H1 (cell line): ENCODE results near the gene AGBL5. TPM values are rescaled to one million over a fixed set of nuclear protein-coding genes. Genes with fewer than 3 reads are reported as not detected.
A peak's percentile ranks its signal among the peaks of the same experiment; 100 is the strongest.

Experiments
- CTCF ChIA-PET: fragments of 300-600 bp; sonication (Branson Sonifier 250); formaldehyde crosslinking; loops from one replicate; lab custom pipeline; 2021; ENCODE audit not compliant: partially characterized antibody; lab: Charles Lee
- POLR2A ChIA-PET: fragments of 300-600 bp; sonication (Branson Sonifier 250); formaldehyde crosslinking; loops from one replicate; lab custom pipeline; 2021; ENCODE audit warnings: inconsistent platforms; ENCODE audit not compliant: partially characterized antibody; lab: Charles Lee
- DNase-seq, 2 experiments: peaks; one replicate each; pipeline versions ENCODE4 v3.0.0 to v3.0.0-alpha.2; 2010 to 2022; ENCODE audit warnings: low spot score in 2 of 2, low read depth in 1 of 2, mixed read lengths in 1 of 2
- FAIRE-seq: peaks from 2 replicates; lab custom pipeline; 2011; peaks lifted over from hg19 to GRCh38; lab: Jason Lieb, UNC
- H2AFZ ChIP-seq: 2 replicates; pipeline ENCODE4 v1.8.1; 2012; ENCODE audit warnings: low read length, inconsistent platforms
- H2AK5ac ChIP-seq: 2 replicates; pipeline ENCODE4 v1.6.1; 2013; ENCODE audit warnings: low read depth, low read length
- H2BK120ac ChIP-seq: replicated peaks from 2 replicates; pipeline ENCODE3; 2013; ENCODE audit warnings: low read depth, low read length, inconsistent platforms
- H2BK12ac ChIP-seq: 2 replicates; pipeline ENCODE4 v1.6.1; 2013; ENCODE audit warnings: low read depth, low read length
- H2BK15ac ChIP-seq: 2 replicates; pipeline ENCODE4 v1.6.1; 2013; ENCODE audit warnings: low read length
- H2BK20ac ChIP-seq: 2 replicates; pipeline ENCODE4 v1.6.1; 2013; ENCODE audit warnings: low read length
- H2BK5ac ChIP-seq: 2 replicates; pipeline ENCODE4 v1.6.1; 2013; ENCODE audit warnings: low read depth, low read length
- H3K14ac ChIP-seq: 2 replicates; pipeline ENCODE4 v1.6.1; 2013; ENCODE audit warnings: inconsistent platforms; ENCODE audit not compliant: insufficient read length
- H3K18ac ChIP-seq: 2 replicates; pipeline ENCODE4 v1.6.1; 2013; ENCODE audit warnings: low read length; ENCODE audit errors: extremely low read depth
- H3K23ac ChIP-seq: 2 replicates; pipeline ENCODE4 v1.6.1; 2013; ENCODE audit warnings: inconsistent platforms; ENCODE audit not compliant: insufficient read length
- H3K23me2 ChIP-seq: 2 replicates; pipeline ENCODE4 v1.6.1; 2013; ENCODE audit warnings: low read depth, low read length
- H3K27ac ChIP-seq: 2 replicates; pipeline ENCODE4 v1.6.1; 2011; ENCODE audit warnings: low read depth, low read length, inconsistent platforms
- H3K27me3 ChIP-seq, 4 experiments: replicated peaks in 1 of 4; 1 replicate in 1 of 4; 2 replicates in 3 of 4; pipeline versions ENCODE4 v1.6.1 to v1.8.1; 2011 to 2013; ENCODE audit warnings: low read length in 3 of 4, mild to moderate bottlenecking in 3 of 4, inconsistent platforms in 2 of 4, mixed read lengths in 2 of 4, moderate library complexity in 1 of 4; ENCODE audit not compliant: control insufficient read depth in 3 of 4, insufficient read depth in 3 of 4; ENCODE audit errors: extremely low read depth in 1 of 4
- H3K36me3 ChIP-seq, 4 experiments: 2 replicates each; pipeline versions ENCODE4 v1.6.1 to v1.8.1; 2011 to 2013; ENCODE audit warnings: mild to moderate bottlenecking in 4 of 4, low read length in 3 of 4, moderate library complexity in 2 of 4, control low read depth in 1 of 4, inconsistent platforms in 1 of 4; ENCODE audit not compliant: insufficient read depth in 4 of 4, control insufficient read depth in 2 of 4
- H3K4ac ChIP-seq: replicated peaks from 2 replicates; pipeline ENCODE3; 2013; ENCODE audit warnings: low read length, low read depth, mixed read lengths, inconsistent platforms; ENCODE audit not compliant: insufficient read length
- H3K4me1 ChIP-seq, 4 experiments: replicated peaks in 1 of 4; 1 replicate in 1 of 4; 2 replicates in 3 of 4; pipeline versions ENCODE4 v1.6.1 to v1.8.1; 2011 to 2013; ENCODE audit warnings: low read length in 3 of 4, inconsistent platforms in 2 of 4, mixed read lengths in 1 of 4; ENCODE audit not compliant: insufficient read depth in 4 of 4, control insufficient read depth in 3 of 4
- H3K4me2 ChIP-seq, 2 experiments: 2 replicates each; pipeline versions ENCODE4 v1.6.1 to v1.8.1; 2011 to 2013; ENCODE audit warnings: low read depth in 2 of 2, low read length in 2 of 2, control low read depth in 1 of 2, inconsistent platforms in 1 of 2, mild to moderate bottlenecking in 1 of 2; ENCODE audit not compliant: insufficient read depth in 1 of 2
- H3K4me3 ChIP-seq, 4 experiments: fragments of 200-600, 300-600 bp in 1 of 4; sonication (generic), shearing (Covaris generic), sonication (Bioruptor Twin) in 1 of 4; 2 replicates each; pipeline versions ENCODE4 v1.5.1 to v1.8.1; 2011 to 2016; ENCODE audit warnings: low read length in 4 of 4, low read depth in 3 of 4, control low read depth in 2 of 4, inconsistent platforms in 2 of 4, mild to moderate bottlenecking in 2 of 4, mixed read lengths in 1 of 4, moderate library complexity in 1 of 4; ENCODE audit not compliant: insufficient read depth in 2 of 4; ENCODE audit errors: extremely low read depth in 1 of 4
- H3K56ac ChIP-seq: replicated peaks from 2 replicates; pipeline ENCODE3; 2013; ENCODE audit warnings: low read depth, mild to moderate bottlenecking, mixed read lengths, low read length, inconsistent platforms; ENCODE audit not compliant: insufficient read length
- H3K79me1 ChIP-seq: 2 replicates; pipeline ENCODE4 v1.6.1; 2013; ENCODE audit warnings: low read depth, low read length, control low read depth
- H3K79me2 ChIP-seq, 2 experiments: 2 replicates each; pipeline versions ENCODE4 v1.6.1 to v1.8.1; 2012 to 2013; ENCODE audit warnings: low read length in 2 of 2, mild to moderate bottlenecking in 2 of 2, inconsistent platforms in 1 of 2; ENCODE audit not compliant: insufficient read depth in 2 of 2, control insufficient read depth in 1 of 2
- H3K9ac ChIP-seq, 4 experiments: replicated peaks in 1 of 4; 1 replicate in 1 of 4; 2 replicates in 3 of 4; pipeline versions ENCODE4 v1.6.1 to v1.8.1; 2011 to 2013; ENCODE audit warnings: low read depth in 3 of 4, low read length in 3 of 4, control low read depth in 2 of 4, mild to moderate bottlenecking in 2 of 4, moderate library complexity in 2 of 4, inconsistent platforms in 1 of 4; ENCODE audit errors: extremely low read depth in 1 of 4
- H3K9me3 ChIP-seq, 2 experiments: 2 replicates each; pipeline versions ENCODE4 v1.6.1 to v1.8.1; 2012 to 2013; ENCODE audit warnings: mild to moderate bottlenecking in 2 of 2, moderate library complexity in 2 of 2, control low read depth in 1 of 2, inconsistent platforms in 1 of 2, low read depth in 1 of 2, low read length in 1 of 2, mixed read lengths in 1 of 2; ENCODE audit not compliant: insufficient read depth in 2 of 2
- H4K20me1 ChIP-seq, 2 experiments: replicated peaks in 1 of 2; 2 replicates each; pipeline versions ENCODE3 to v1.8.1; 2011 to 2013; ENCODE audit warnings: inconsistent platforms in 2 of 2, low read length in 2 of 2, mild to moderate bottlenecking in 1 of 2; ENCODE audit not compliant: insufficient read depth in 2 of 2, control insufficient read depth in 1 of 2
- H4K5ac ChIP-seq: 2 replicates; pipeline ENCODE4 v1.6.1; 2013; ENCODE audit warnings: low read length, low read depth, mixed read lengths, inconsistent platforms; ENCODE audit not compliant: insufficient read length
- H4K8ac ChIP-seq: 2 replicates; pipeline ENCODE4 v1.8.0; 2013; ENCODE audit warnings: mild to moderate bottlenecking, moderate library complexity, low read length, inconsistent platforms; ENCODE audit not compliant: insufficient read depth; ENCODE audit errors: extremely low read depth
- H4K91ac ChIP-seq: replicated peaks from 2 replicates; pipeline ENCODE3; 2013; ENCODE audit warnings: low read length, mixed read lengths, inconsistent platforms; ENCODE audit not compliant: insufficient read length
- EP300 ChIP-seq, 2 experiments: IDR thresholded peaks; 1 replicate in 1 of 2; 2 replicates in 1 of 2; pipeline ENCODE4 v1.6.1; 2011 to 2012; ENCODE audit warnings: low read depth in 2 of 2, low read length in 2 of 2, mild to moderate bottlenecking in 2 of 2, borderline replicate concordance in 1 of 2, inconsistent platforms in 1 of 2, moderate library complexity in 1 of 2
- GABPA ChIP-seq: IDR thresholded peaks from 2 replicates; pipeline ENCODE4 v1.6.1; 2011; ENCODE audit warnings: mild to moderate bottlenecking, low read length, moderate library complexity, borderline replicate concordance; ENCODE audit not compliant: insufficient read depth
- NANOG ChIP-seq: IDR thresholded peaks from 2 replicates; pipeline ENCODE4 v1.6.1; 2011; ENCODE audit warnings: low read length, low read depth, mild to moderate bottlenecking, inconsistent platforms; ENCODE audit not compliant: insufficient read depth, poor library complexity, severe bottlenecking
- POLR2A ChIP-seq, 2 experiments: IDR thresholded peaks; 1 replicate in 1 of 2; 2 replicates in 1 of 2; pipeline ENCODE4 v1.6.1; 2011; ENCODE audit warnings: low read depth in 2 of 2, low read length in 2 of 2, mild to moderate bottlenecking in 2 of 2; ENCODE audit errors: control extremely low read depth in 1 of 2
- RAD21 ChIP-seq, 2 experiments: IDR thresholded peaks in 1 of 2; conservative IDR thresholded peaks in 1 of 2; 2 replicates each; pipeline ENCODE4 v1.6.1; 2011; ENCODE audit warnings: low read depth in 2 of 2, low read length in 2 of 2, improper control_type of control experiment in 1 of 2, inconsistent platforms in 1 of 2, mild to moderate bottlenecking in 1 of 2, moderate library complexity in 1 of 2
- WGBS, 2 experiments: shearing (Covaris generic) in 1 of 2; methylation state at CpG; one replicate each; pipeline versions ENCODE4 v1.1.6 to v1.1.7; 2013 to 2015; ENCODE audit warnings: low lambda C conversion rate in 2 of 2, mixed read lengths in 2 of 2, inconsistent platforms in 1 of 2, low coverage in 1 of 2, missing lambda C conversion rate in 1 of 2; ENCODE audit not compliant: insufficient replicate concordance in 2 of 2, insufficient coverage in 1 of 2, insufficient read length in 1 of 2; ENCODE audit errors: extremely low coverage in 1 of 2, missing lambda C conversion rate in 1 of 2; 5-methylcytosine and 5-hydroxymethylcytosine counted together
- polyA plus RNA-seq, 7 experiments: library from polyadenylated mRNA; depleted of rRNA in 3 of 7; stranded (reverse) in 5 of 7; unstranded in 2 of 7; fragments of >200 nt in 5 of 7; fragments of 200-250 nt in 2 of 7; gene quantifications; 1 replicate in 5 of 7; 2 replicates in 1 of 7; 4 replicates in 1 of 7; pipeline versions ENCODE4 v1.2.1 to v1.2.3, GENCODE V29; 2011 to 2013; ENCODE audit warnings: missing spikeins in 2 of 7, mixed read lengths in 2 of 7
- total RNA-seq: library from RNA; stranded (reverse); fragmentation: NEBNext Ultra II Directional; extraction: Animal tissue kit (Norgen Biotek cat#: 25700); gene quantifications from 2 replicates; pipeline ENCODE4 v1.2.1, GENCODE V29; 2021
- TF ChIP-seq, protein P1 (sequence below): IDR thresholded peaks from 2 replicates; pipeline ENCODE4 v1.6.1; 2011; ENCODE audit warnings: low read depth, mild to moderate bottlenecking, low read length; ENCODE audit not compliant: insufficient read depth

The AGBL5 gene
- total and polyA plus RNA-seq, 2 of the 8 experiments (the other 6 are each of a cell fraction or from before 2014, with no cell fraction given) = 45.4 to 62.0 TPM

GRCh38 chr2:27058210-27058609 lies 6.7 kb downstream of the AGBL5 start:
- Histone ChIP-seq H3K23me2 (no peaks in the 10 kb centered on the region), H4K8ac (no peak overlapping the region), H3K23ac (no peak overlapping the region), H3K27me3 (no peaks in the 10 kb centered on the region), H3K36me3 (peaks cover 17 to 56% (median 28%) of the 10 kb centered on the region in 4 experiments), H3K27ac (no peak overlapping the region), H3K4me2 (no peak overlapping the region), H2BK120ac (no peak overlapping the region), H3K9me3 (no peaks in the 10 kb centered on the region), H3K4me1 (no peaks in the 10 kb centered on the region), H2BK5ac (no peak overlapping the region), H2BK20ac (no peak overlapping the region), H3K56ac (no peak overlapping the region), H3K18ac (no peak overlapping the region), H3K14ac (no peak overlapping the region), H4K5ac (no peak overlapping the region), H3K9ac (no peak overlapping the region), H2BK15ac (no peak overlapping the region), H3K4ac (no peak overlapping the region), H4K91ac (no peak overlapping the region), H3K79me2 (no peaks in the 10 kb centered on the region), H2BK12ac (no peak overlapping the region), H2AFZ (no peak overlapping the region), H3K79me1 (no peaks in the 10 kb centered on the region), H2AK5ac (no peak overlapping the region), H4K20me1 (peaks cover 2 to 7% of the 10 kb centered on the region in 2 experiments), H3K4me3 (no peak overlapping the region)
- DNase-seq (no peak), FAIRE-seq (no peak)
- TF ChIP-seq, protein P1, sequence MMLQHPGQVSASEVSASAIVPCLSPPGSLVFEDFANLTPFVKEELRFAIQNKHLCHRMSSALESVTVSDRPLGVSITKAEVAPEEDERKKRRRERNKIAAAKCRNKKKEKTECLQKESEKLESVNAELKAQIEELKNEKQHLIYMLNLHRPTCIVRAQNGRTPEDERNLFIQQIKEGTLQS = no peak
- TF ChIP-seq GABPA = no peak
- TF ChIP-seq EP300 (IDR thresholded peaks at IDR 0.05; ENCODE audit: borderline replicate concordance in 1 of 2, low read depth in 2 of 2, low read length in 2 of 2) = no peak
- no peak for TF ChIP-seq RAD21 (IDR thresholded peaks at IDR 0.05 in 1 of 2, conservative IDR thresholded peaks at IDR 0.05 in 1 of 2; ENCODE audit: low read depth in 2 of 2, low read length in 2 of 2)
- TF ChIP-seq NANOG = no peak
- TF ChIP-seq POLR2A (IDR thresholded peaks at IDR 0.05; ENCODE audit: control extremely low read depth in 1 of 2, low read depth in 2 of 2, low read length in 2 of 2) = 0 out of 3 replicates have a peak, but pooled peaks of 1 of the 2 experiments have one; percentile 13
- CTCF ChIA-PET = interaction anchor here (0.8 to 18.3 kb wide), 6 partner anchors 9 to 76 kb away, joined by 3 to 160 read pairs (median 3); partner anchors contain the start of genes EMILIN1, KHK, OST4 and PREB
- WGBS, 2 experiments = 89% methylated on average over 10 of the region's 10 CpGs; no CpG with 5 or more reads in 1 of the 2 experiments
- POLR2A ChIA-PET = interaction anchor here (0.6 to 19.3 kb wide), 6 partner anchors 2 to 397 kb away, joined by 3 to 441 read pairs (median 4); partner anchors contain the start of genes AGBL5 and OST4
